PC-3 (cell line): ENCODE measurements around the gene KCNB1. TPM values are rescaled to one million over a fixed set of nuclear protein-coding genes. Genes with fewer than 3 reads are reported as not detected.
A peak's percentile ranks its signal among the peaks of the same experiment; 100 is the strongest.

Experiments used
- ATAC-seq: fragments of 200-7000 bp; cut with Tn5 transposase; 2 replicates; pipeline ENCODE4 v1.9.1; 2020; ENCODE audit warnings: mild to moderate bottlenecking, moderate library complexity
- BruUV-seq: library from RNA; stranded (reverse); fragments of 400-500 nt; replicated peaks from 2 replicates; lab custom pipeline; 2021; lab: Mats Ljungman, UMichigan
- CTCF ChIA-PET: fragments of 300-600 bp; sonication (Branson Sonifier 250); formaldehyde crosslinking; loops from one replicate; lab custom pipeline; 2022; ENCODE audit warnings: antibody characterized with exemption; lab: Charles Lee
- POLR2A ChIA-PET: fragments of 300-600 bp; sonication (Branson Sonifier 250); formaldehyde crosslinking; loops from one replicate; lab custom pipeline; 2022; ENCODE audit warnings: antibody characterized with exemption; ENCODE audit not compliant: unreplicated experiment; lab: Charles Lee
- DNase-seq: peaks from one replicate; pipeline ENCODE4 v3.0.0-alpha.2; 2015
- H2AFZ ChIP-seq: fragments of 300-600 bp; sonication (generic); 2 replicates; pipeline ENCODE4 v1.6.0; 2016; ENCODE audit warnings: antibody characterized with exemption, low read length
- H3F3A ChIP-seq: fragments of 300-600 bp; sonication (generic); one replicate; pipeline ENCODE4 v1.6.0; 2017; ENCODE audit warnings: antibody characterized with exemption, low read length, control low read depth, mild to moderate bottlenecking; ENCODE audit not compliant: unreplicated experiment
- H3K27ac ChIP-seq: fragments of 300-600 bp; sonication (generic); 2 replicates; pipeline ENCODE4 v1.5.1; 2016; ENCODE audit warnings: mild to moderate bottlenecking, low read length
- H3K27me3 ChIP-seq: fragments of 300-600 bp; sonication (generic); 2 replicates; pipeline ENCODE4 v1.6.1; 2016; ENCODE audit warnings: low read length, mixed read lengths
- H3K36me3 ChIP-seq: fragments of 300-600 bp; sonication (generic); 2 replicates; pipeline ENCODE4 v1.6.1; 2016; ENCODE audit warnings: low read depth, mixed run types, low read length, mixed read lengths
- H3K4me1 ChIP-seq: fragments of 300-600 bp; sonication (generic); 2 replicates; pipeline ENCODE4 v1.5.1; 2016; ENCODE audit warnings: low read length; ENCODE audit not compliant: insufficient read depth
- H3K4me2 ChIP-seq: fragments of 300-600 bp; sonication (generic); 2 replicates; pipeline ENCODE4 v1.6.0; 2016; ENCODE audit warnings: low read length
- H3K4me3 ChIP-seq: fragments of 300-600 bp; sonication (generic); 2 replicates; pipeline ENCODE4 v1.5.1; 2016; ENCODE audit warnings: mild to moderate bottlenecking, low read length, mixed read lengths
- H3K79me2 ChIP-seq: fragments of 300-600 bp; sonication (generic); 2 replicates; pipeline ENCODE4 v1.6.1; 2017; ENCODE audit warnings: low read length, mixed read lengths
- H3K9ac ChIP-seq: fragments of 300-600 bp; sonication (generic); 2 replicates; pipeline ENCODE4 v1.6.0; 2016; ENCODE audit warnings: mild to moderate bottlenecking, low read length
- H3K9me2 ChIP-seq: fragments of 300-600 bp; sonication (generic); replicated peaks from 2 replicates; pipeline ENCODE4 v1.6.1; 2016; ENCODE audit warnings: mixed run types, low read length, mixed read lengths
- H3K9me3 ChIP-seq: fragments of 300-600 bp; sonication (generic); 2 replicates; pipeline ENCODE4 v1.6.1; 2016; ENCODE audit warnings: low read length, mixed read lengths
- H4K20me1 ChIP-seq: fragments of 300-600 bp; sonication (generic); 2 replicates; pipeline ENCODE4 v1.6.1; 2016; ENCODE audit warnings: low read length, mixed read lengths
- EZH2 ChIP-seq: fragments of 300-600 bp; sonication (generic); IDR thresholded peaks from one replicate; pipeline ENCODE4 v1.6.1; 2017; ENCODE audit warnings: antibody characterized with exemption, mild to moderate bottlenecking, low read length; ENCODE audit not compliant: unreplicated experiment
- EZH2phosphoT487 ChIP-seq: fragments of 300-600 bp; sonication (generic); IDR thresholded peaks from 2 replicates; pipeline ENCODE4 v1.6.1; 2018; ENCODE audit warnings: mild to moderate bottlenecking, antibody characterized with exemption, low read length, borderline replicate concordance
- intact Hi-C: fragments of 100-400 bp; cut with micrococcal nuclease; formaldehyde crosslinking; loops from 2 replicates; pipeline ENCODE4 v1.9.0; 2023
- total RNA-seq: library from RNA; depleted of rRNA; stranded (reverse); fragments of >200 nt; gene quantifications from 2 replicates; pipeline ENCODE4 v1.2.3, GENCODE V29; 2014
- TF ChIP-seq, protein P1 (sequence below): fragments of 300-600 bp; sonication (generic); conservative IDR thresholded peaks from 2 replicates; pipeline ENCODE4 v1.5.1; 2017; ENCODE audit warnings: antibody characterized with exemption, low read depth, mild to moderate bottlenecking, low read length

KCNB1 gene
- total RNA-seq, 1 experiment from 2014 or later, result 0.04 TPM

DNA sequence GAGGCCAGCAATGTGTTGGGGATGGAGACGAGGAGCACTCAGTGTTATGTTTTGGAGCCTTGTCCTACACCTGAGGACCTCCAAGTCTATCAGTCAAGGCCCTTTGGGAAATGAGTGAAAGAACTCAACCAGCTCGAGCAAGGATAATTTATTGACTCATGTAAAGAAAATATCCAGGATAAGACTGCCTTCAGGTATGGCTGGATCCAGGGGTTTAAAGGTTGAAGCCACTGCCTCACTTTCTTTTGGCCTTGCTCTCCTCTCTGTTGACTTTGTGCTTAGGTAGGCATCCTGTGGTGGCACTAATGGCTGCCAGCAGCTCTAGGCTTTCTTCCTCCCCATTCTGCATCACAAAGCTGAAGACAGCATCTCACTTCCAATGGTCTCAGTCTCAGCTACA lies 138.3 kb downstream of the KCNB1 start:
- no peak overlapping the region for H2AFZ ChIP-seq
- intact Hi-C loops, result no loop called here
- H3K9ac ChIP-seq, result no peak overlapping the region
- no peaks in the 10 kb centered on the region for H3K79me2 ChIP-seq
- H3K9me3 ChIP-seq, result no peaks in the 10 kb centered on the region
- no peaks in the 10 kb centered on the region for H4K20me1 ChIP-seq
- H3K27ac ChIP-seq, result no peak overlapping the region
- no peaks in the 10 kb centered on the region for H3K27me3 ChIP-seq
- ChIA-PET POLR2A (no interaction called here), CTCF (interaction anchor here (1.2 kb wide), 1 partner anchor 12 kb away, joined by 3 read pairs; no protein-coding TSS in a partner anchor)
- TF ChIP-seq, protein P1, sequence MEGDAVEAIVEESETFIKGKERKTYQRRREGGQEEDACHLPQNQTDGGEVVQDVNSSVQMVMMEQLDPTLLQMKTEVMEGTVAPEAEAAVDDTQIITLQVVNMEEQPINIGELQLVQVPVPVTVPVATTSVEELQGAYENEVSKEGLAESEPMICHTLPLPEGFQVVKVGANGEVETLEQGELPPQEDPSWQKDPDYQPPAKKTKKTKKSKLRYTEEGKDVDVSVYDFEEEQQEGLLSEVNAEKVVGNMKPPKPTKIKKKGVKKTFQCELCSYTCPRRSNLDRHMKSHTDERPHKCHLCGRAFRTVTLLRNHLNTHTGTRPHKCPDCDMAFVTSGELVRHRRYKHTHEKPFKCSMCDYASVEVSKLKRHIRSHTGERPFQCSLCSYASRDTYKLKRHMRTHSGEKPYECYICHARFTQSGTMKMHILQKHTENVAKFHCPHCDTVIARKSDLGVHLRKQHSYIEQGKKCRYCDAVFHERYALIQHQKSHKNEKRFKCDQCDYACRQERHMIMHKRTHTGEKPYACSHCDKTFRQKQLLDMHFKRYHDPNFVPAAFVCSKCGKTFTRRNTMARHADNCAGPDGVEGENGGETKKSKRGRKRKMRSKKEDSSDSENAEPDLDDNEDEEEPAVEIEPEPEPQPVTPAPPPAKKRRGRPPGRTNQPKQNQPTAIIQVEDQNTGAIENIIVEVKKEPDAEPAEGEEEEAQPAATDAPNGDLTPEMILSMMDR, result no peak
- TF ChIP-seq EZH2 (no peak), EZH2phosphoT487 (no peak)
- H3K36me3 ChIP-seq, result no peaks in the 10 kb centered on the region
- H3K4me1 ChIP-seq, result peaks cover 32% of the 10 kb centered on the region
- H3K4me2 ChIP-seq, result no peak overlapping the region
- H3K4me3 ChIP-seq, result no peak overlapping the region
- H3F3A ChIP-seq, result no peaks in the 10 kb centered on the region
- no peak for DNase-seq
- no TSS peak for BruUV-seq
- H3K9me2 ChIP-seq, result no peaks in the 10 kb centered on the region
- no peak for ATAC-seq

DNA sequence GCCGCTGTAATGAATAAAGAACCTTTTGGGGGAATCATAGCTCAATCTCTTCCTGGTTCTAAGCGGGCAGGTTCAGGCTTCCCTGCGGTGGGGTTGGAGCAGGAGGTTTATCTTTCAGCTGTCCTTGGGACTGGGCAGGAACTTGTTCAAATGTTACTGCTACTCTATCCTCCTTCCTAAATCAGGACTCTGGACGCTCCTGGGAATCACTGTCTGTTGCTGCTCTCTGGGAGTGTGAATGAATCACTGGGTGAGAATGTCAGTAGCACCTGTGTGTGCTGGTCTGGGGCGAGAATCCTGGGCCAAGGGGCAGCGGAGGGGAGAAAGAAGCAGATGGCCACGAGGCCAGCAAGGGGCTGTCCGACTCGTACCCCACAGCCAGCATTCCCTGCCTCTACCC lies 139.2 kb downstream of the KCNB1 start:
- H3K9me3 ChIP-seq, result no peaks in the 10 kb centered on the region
- POLR2A ChIA-PET, result no interaction called here
- H3K27ac ChIP-seq, result no peak overlapping the region
- no peaks in the 10 kb centered on the region for H3K79me2 ChIP-seq
- intact Hi-C loops, result no loop called here
- H3K4me3 ChIP-seq, result no peak overlapping the region
- no peaks in the 10 kb centered on the region for H4K20me1 ChIP-seq
- peak; percentile 34 for DNase-seq
- H3K36me3 ChIP-seq, result no peaks in the 10 kb centered on the region
- no peak overlapping the region for H3K9ac ChIP-seq
- ATAC-seq, result no peak
- no peaks in the 10 kb centered on the region for H3K27me3 ChIP-seq
- CTCF ChIA-PET, result no interaction called here
- H3K4me2 ChIP-seq, result no peak overlapping the region
- H2AFZ ChIP-seq, result no peak overlapping the region
- H3F3A ChIP-seq, result no peaks in the 10 kb centered on the region
- H3K4me1 ChIP-seq, result peaks cover 32% of the 10 kb centered on the region
- TF ChIP-seq EZH2phosphoT487 (no peak), EZH2 (no peak)
- TF ChIP-seq, protein P1, result no peak
- no peaks in the 10 kb centered on the region for H3K9me2 ChIP-seq
- BruUV-seq, result no TSS peak

DNA sequence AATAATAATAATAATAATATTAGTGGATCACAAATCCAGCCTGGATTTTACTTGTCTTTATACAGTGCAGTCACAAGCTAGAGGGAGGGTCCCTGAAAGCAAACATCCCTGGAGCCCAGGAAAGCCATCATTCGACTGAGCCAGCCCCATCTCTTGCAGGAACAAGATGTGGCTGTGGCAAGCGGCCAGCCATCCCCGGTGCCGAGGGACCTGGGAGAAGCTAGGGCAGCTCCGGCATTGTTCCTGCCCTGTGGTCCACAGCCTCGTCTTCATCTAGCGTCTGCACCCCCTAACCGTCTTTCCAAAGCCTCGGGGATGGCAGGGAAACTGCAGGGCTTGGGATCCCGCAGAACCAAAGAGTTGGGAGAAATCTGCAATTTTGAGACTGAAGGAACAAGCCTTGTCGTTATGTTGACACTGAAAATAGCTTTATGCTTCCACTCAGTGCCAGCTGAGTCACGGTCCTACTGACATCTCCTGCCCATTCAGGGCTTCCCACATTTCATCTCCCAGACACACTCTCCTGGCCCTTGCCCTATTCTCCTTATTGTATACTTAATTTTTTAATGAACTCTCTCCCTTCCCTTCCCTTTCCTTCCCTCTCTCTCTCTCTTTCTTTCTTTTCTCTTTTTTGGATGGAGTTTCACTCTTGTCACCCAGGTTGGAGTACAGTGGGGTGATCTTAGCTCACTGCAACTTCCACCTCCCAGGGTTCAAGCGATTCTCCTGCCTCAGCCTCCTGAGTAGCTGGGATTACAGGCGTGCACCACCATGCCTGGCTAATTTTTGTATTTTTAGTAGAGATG lies 142.1 kb downstream of the KCNB1 start:
- Histone ChIP-seq H3K4me1 (peaks cover 19% of the 10 kb centered on the region), H3K9ac (no peak overlapping the region), H3K36me3 (no peaks in the 10 kb centered on the region), H3K9me3 (no peaks in the 10 kb centered on the region), H3K27me3 (no peaks in the 10 kb centered on the region), H3K79me2 (no peaks in the 10 kb centered on the region), H3K4me2 (peak overlapping the region; percentile 60), H3K4me3 (no peak overlapping the region), H3K9me2 (no peaks in the 10 kb centered on the region), H3F3A (no peaks in the 10 kb centered on the region), H3K27ac (no peak overlapping the region), H2AFZ (peak overlapping the region; percentile 40; the same call in 1 of the 2 replicates), H4K20me1 (no peaks in the 10 kb centered on the region)
- ChIA-PET CTCF (no interaction called here), POLR2A (interaction anchor here (0.6 kb wide), 1 partner anchor 76 kb away, joined by 4 read pairs; no protein-coding TSS in a partner anchor)
- no TSS peak for BruUV-seq
- intact Hi-C loops, result no loop called here
- TF ChIP-seq EZH2phosphoT487, result no peak
- TF ChIP-seq, protein P1, result no peak
- TF ChIP-seq EZH2, result no peak
- DNase-seq, result peak; percentile 47
- ATAC-seq, result peak; percentile 53
